Measurements from ENCODE around the gene TMTC2.

The TMTC2 gene

GRCh38 chr12:82682851-82683261 lies 3.9 kb upstream of the TMTC2 start:
- DNase-seq, result no peak

- peak; percentile 96 for DNase-seq
Measured at GRCh38 chr12:82685790-82686167, 927 bp upstream of the TMTC2 start.

- DNase-seq, result peak; percentile 46
Measured at GRCh38 chr12:82687021-82688011, 610 bp downstream of the TMTC2 start.

- no peak for DNase-seq
Measured at GRCh38 chr12:82688035-82688501, 1.4 kb downstream of the TMTC2 start.

GRCh38 chr12:82688596-82688995 lies 1.9 kb downstream of the TMTC2 start:
- DNase-seq, result no peak

- DNase-seq, result no peak
Measured at GRCh38 chr12:82690006-82690405, 3.3 kb downstream of the TMTC2 start.

- DNase-seq, result no peak
Measured at GRCh38 chr12:82691513-82691912, 4.8 kb downstream of the TMTC2 start.

- no peak for DNase-seq
Measured at GRCh38 chr12:82694276-82694675, 7.6 kb downstream of the TMTC2 start.

- DNase-seq, result no peak
Measured at GRCh38 chr12:82694970-82695369, 8.3 kb downstream of the TMTC2 start.

- DNase-seq, result no peak
Measured at GRCh38 chr12:82695531-82695930, 8.8 kb downstream of the TMTC2 start.

- no peak for DNase-seq
Measured at GRCh38 chr12:82696543-82696942, 9.8 kb downstream of the TMTC2 start.

- no peak for DNase-seq
Measured at GRCh38 chr12:82698708-82699564, 12.2 kb downstream of the TMTC2 start.

GRCh38 chr12:82705774-82706173 lies 19.1 kb downstream of the TMTC2 start:
- no peak for DNase-seq

- DNase-seq, result peak; percentile 44
Measured at GRCh38 chr12:82708061-82708879, 21.6 kb downstream of the TMTC2 start.

GRCh38 chr12:82709794-82710355 lies 23.2 kb downstream of the TMTC2 start:
- DNase-seq, result no peak

- no peak for DNase-seq
Measured at GRCh38 chr12:82710741-82711140, 24.0 kb downstream of the TMTC2 start.

- DNase-seq, result no peak
Measured at GRCh38 chr12:82714427-82714826, 27.7 kb downstream of the TMTC2 start.

GRCh38 chr12:82721726-82722125 lies 35.0 kb downstream of the TMTC2 start:
- no peak for DNase-seq

GRCh38 chr12:82723093-82723492 lies 36.4 kb downstream of the TMTC2 start:
- no peak for DNase-seq

GRCh38 chr12:82723891-82724290 lies 37.2 kb downstream of the TMTC2 start:
- no peak for DNase-seq

- no peak for DNase-seq
Measured at GRCh38 chr12:82725741-82726140, 39.0 kb downstream of the TMTC2 start.

GRCh38 chr12:82727886-82728285 lies 41.2 kb downstream of the TMTC2 start:
- no peak for DNase-seq
